Loucy (cell line): ENCODE measurements around the gene FAM89B.

Source experiments
- CTCF ChIP-seq: fragments of 200-600 bp; sonication (generic); conservative IDR thresholded peaks from 2 replicates; pipeline ENCODE4 v1.5.1; 2014; ENCODE audit warnings: mild to moderate bottlenecking, antibody characterized with exemption, low read length
- EZH2phosphoT487 ChIP-seq: fragments of 200-600 bp; IDR thresholded peaks from 2 replicates; pipeline ENCODE4 v1.6.1; 2018; ENCODE audit warnings: antibody characterized with exemption, mild to moderate bottlenecking, moderate library complexity, borderline replicate concordance

- TF ChIP-seq CTCF (no peak), EZH2phosphoT487 (no peak)
Observed at GRCh38 chr11:65599216-65599954, 27.0 kb downstream of the FAM89B start.
